Measurements from ENCODE around the gene MCTP2. TPM values are rescaled to one million over a fixed set of nuclear protein-coding genes. Genes with fewer than 3 reads are reported as not detected.

The MCTP2 gene
- total RNA-seq, 1 donor, result 3.9 TPM

GRCh38 chr15:94524565-94524964 is 293.2 kb downstream of the MCTP2 start:
- TF ChIP-seq CTCF (IDR thresholded peaks at IDR 0.05; ENCODE audit: insufficient read depth, low read length), result no peak
- no peak overlapping the region for H3K4me3 ChIP-seq (ENCODE audit: low read depth, low read length)
- no peak for DNase-seq (ENCODE audit: low read depth)

DNA sequence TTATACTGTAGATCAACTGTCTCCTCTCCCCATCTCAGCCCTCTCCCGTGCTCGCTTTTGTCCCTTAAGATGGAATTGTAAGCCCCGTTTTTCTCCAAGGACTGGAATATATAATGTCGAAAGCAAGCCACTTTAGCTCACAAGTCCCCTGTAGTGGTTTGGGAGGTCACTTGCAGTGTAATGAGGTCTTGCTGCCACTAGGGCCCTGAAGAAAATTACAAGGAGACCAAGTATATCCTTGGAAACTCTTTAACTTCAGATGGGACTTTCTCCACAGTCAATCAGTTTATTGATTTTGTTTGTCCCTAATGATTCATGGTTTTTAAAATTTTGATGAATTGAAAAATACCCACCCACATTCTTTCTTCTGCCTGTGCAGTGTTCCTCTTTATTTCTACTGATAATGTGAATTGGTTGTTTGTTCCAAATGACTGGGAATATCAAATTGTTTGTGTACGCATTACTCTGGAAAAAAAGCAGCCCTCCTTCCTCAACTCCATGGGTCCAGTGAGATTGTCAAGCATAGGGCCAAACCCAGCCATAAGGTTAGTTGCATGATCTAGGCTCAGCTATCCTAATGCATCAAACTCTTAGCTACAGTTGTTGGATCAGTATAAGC is 294.8 kb downstream of the MCTP2 start:
- H3K4me3 ChIP-seq (ENCODE audit: low read depth, low read length), result no peak overlapping the region
- no peak for TF ChIP-seq CTCF (IDR thresholded peaks at IDR 0.05; ENCODE audit: insufficient read depth, low read length)
- no peak for DNase-seq (ENCODE audit: low read depth)

DNA sequence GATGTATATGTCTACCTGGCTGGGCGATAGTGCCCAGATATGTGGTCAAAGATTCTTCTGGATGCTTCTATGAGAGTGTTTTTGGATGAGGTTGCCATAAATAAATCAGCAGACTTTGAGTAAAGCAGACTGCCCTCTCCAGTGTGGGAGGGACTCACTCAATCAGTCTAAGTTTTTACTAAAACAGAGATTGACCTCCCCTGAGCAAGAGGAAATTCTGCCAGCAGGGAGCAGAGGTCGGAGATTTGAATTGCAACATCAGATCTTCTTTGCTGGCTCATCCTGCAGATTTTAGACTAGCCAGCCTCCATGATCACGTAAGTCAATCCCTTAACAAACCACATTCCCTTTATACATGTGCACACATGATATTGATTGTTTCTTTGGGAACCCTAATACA is 300.9 kb downstream of the MCTP2 start:
- no peak overlapping the region for H3K4me3 ChIP-seq (ENCODE audit: low read depth, low read length)
- no peak for TF ChIP-seq CTCF (IDR thresholded peaks at IDR 0.05; ENCODE audit: insufficient read depth, low read length)
- DNase-seq (ENCODE audit: low read depth), result no peak

Data from fibroblast of the aortic adventitia (primary cell).